Mucosa of descending colon (tissue), 3 donors: ENCODE results near the gene PRKG1. TPM values are rescaled to one million over a fixed set of nuclear protein-coding genes. Genes with fewer than 3 reads are reported as not detected.

Experiments used
- ATAC-seq: fragments of 200-7000 bp; cut with Tn5 transposase; one replicate; pipeline ENCODE4 v1.9.1; 2020; ENCODE audit warnings: mild to moderate bottlenecking, moderate library complexity
- DNase-seq, 3 donors: peaks; one replicate each; pipeline ENCODE4 v3.0.0-alpha.2; 2020
- H3K36me3 ChIP-seq: fragments of 200-600 bp; one replicate; pipeline ENCODE4 v1.8.0; 2021; ENCODE audit warnings: low read depth, mild to moderate bottlenecking
- H3K4me1 ChIP-seq: fragments of 200-600 bp; one replicate; pipeline ENCODE4 v1.8.0; 2021; ENCODE audit warnings: low read depth, mild to moderate bottlenecking
- H3K4me3 ChIP-seq: fragments of 200-600 bp; one replicate; pipeline ENCODE4 v1.8.0; 2021; ENCODE audit warnings: mild to moderate bottlenecking
- H3K9me3 ChIP-seq: fragments of 200-600 bp; one replicate; pipeline ENCODE4 v1.8.0; 2021; ENCODE audit warnings: mild to moderate bottlenecking
- CTCF ChIP-seq: fragments of 200-600 bp; IDR thresholded peaks from one replicate; pipeline ENCODE4 v1.8.0; 2022; ENCODE audit warnings: antibody characterized with exemption, mild to moderate bottlenecking
- intact Hi-C, 2 donors: fragments of 100-400 bp; cut with DNase I in 1 of 2; cut with micrococcal nuclease in 1 of 2; formaldehyde crosslinking; loops; one replicate each; pipeline versions ENCODE4 v1.11.0 to v1.11.1; 2022; cut with DNase I, micrococcal nuclease
- total RNA-seq, 3 donors: library from RNA; stranded (reverse); fragmentation: NEBNext Ultra II Directional in 2 of 3; extraction: Animal tissue kit (Norgen Biotek cat#: 25700) in 2 of 3; gene quantifications; one replicate each; pipeline versions ENCODE4 v1.2.1 to v1.2.4, GENCODE V29; 2021 to 2023
- donor health status: DM: no; HTN: no; CAD: no; lungs with moderate emphysema.
- donor health status: DM: no; HTN: no; CAD: no.
- donor health status: DM: no; HTN: yes; CAD: no.

PRKG1 gene
- total RNA-seq, 3 donors from 2014 or later, result 17.1 to 55.6 (median 21.1) TPM

- no peak for ATAC-seq
- H3K9me3 ChIP-seq, result no peaks in the 10 kb centered on the region
- H3K36me3 ChIP-seq, result no peaks in the 10 kb centered on the region
- intact Hi-C loops, result no loop called here
- no peak for TF ChIP-seq CTCF
- H3K4me3 ChIP-seq, result no peak overlapping the region
- no peaks in the 10 kb centered on the region for H3K4me1 ChIP-seq
- no peak for DNase-seq
These were observed 564.5 kb downstream of the PRKG1 start for GRCh38 chr10:51638737-51639136.

GRCh38 chr10:51640120-51640819 is 566.0 kb downstream of the PRKG1 start:
- Histone ChIP-seq H3K9me3 (no peaks in the 10 kb centered on the region), H3K36me3 (no peaks in the 10 kb centered on the region), H3K4me1 (no peaks in the 10 kb centered on the region), H3K4me3 (no peak overlapping the region)
- intact Hi-C loops, result no loop called here
- ATAC-seq, result no peak
- no peak for TF ChIP-seq CTCF
- DNase-seq, result no peak

GRCh38 chr10:51642581-51642980 is 568.3 kb downstream of the PRKG1 start:
- Histone ChIP-seq H3K4me3 (no peak overlapping the region), H3K9me3 (no peaks in the 10 kb centered on the region), H3K36me3 (no peaks in the 10 kb centered on the region), H3K4me1 (no peaks in the 10 kb centered on the region)
- no peak for TF ChIP-seq CTCF
- ATAC-seq, result no peak
- no peak for DNase-seq
- intact Hi-C loops, result no loop called here

GRCh38 chr10:51643734-51644133 is 569.4 kb downstream of the PRKG1 start:
- Histone ChIP-seq H3K9me3 (no peaks in the 10 kb centered on the region), H3K4me1 (no peaks in the 10 kb centered on the region), H3K36me3 (no peaks in the 10 kb centered on the region), H3K4me3 (no peak overlapping the region)
- DNase-seq (no peak), ATAC-seq (no peak)
- TF ChIP-seq CTCF, result no peak
- intact Hi-C loops, result no loop called here

GRCh38 chr10:51649064-51649463 is 574.8 kb downstream of the PRKG1 start:
- Histone ChIP-seq H3K36me3 (no peaks in the 10 kb centered on the region), H3K4me3 (no peak overlapping the region), H3K4me1 (no peaks in the 10 kb centered on the region), H3K9me3 (no peaks in the 10 kb centered on the region)
- no peak for DNase-seq
- intact Hi-C loops, result no loop called here
- no peak for TF ChIP-seq CTCF
- no peak for ATAC-seq

GRCh38 chr10:51651063-51651462 is 576.8 kb downstream of the PRKG1 start:
- no peak for ATAC-seq

More at GRCh38 chr10:51651063-51651462, 576.8 kb downstream of the PRKG1 start:
- Histone ChIP-seq H3K36me3 (no peaks in the 10 kb centered on the region), H3K4me1 (no peaks in the 10 kb centered on the region), H3K4me3 (no peak overlapping the region), H3K9me3 (no peaks in the 10 kb centered on the region)
- intact Hi-C loops, result no loop called here
- TF ChIP-seq CTCF, result no peak
- DNase-seq, result no peak
